Erythroblast (primary cell): ENCODE results near the gene MYO1H.

Experiments
- GATA1 ChIP-seq: IDR thresholded peaks from 2 replicates; pipeline ENCODE4 v1.6.1; 2011; ENCODE audit warnings: low read depth, mild to moderate bottlenecking, control low read depth, low read length, moderate library complexity
- POLR2A ChIP-seq: IDR thresholded peaks from 2 replicates; pipeline ENCODE4 v1.6.1; 2011; ENCODE audit warnings: mild to moderate bottlenecking, low read length

DNA sequence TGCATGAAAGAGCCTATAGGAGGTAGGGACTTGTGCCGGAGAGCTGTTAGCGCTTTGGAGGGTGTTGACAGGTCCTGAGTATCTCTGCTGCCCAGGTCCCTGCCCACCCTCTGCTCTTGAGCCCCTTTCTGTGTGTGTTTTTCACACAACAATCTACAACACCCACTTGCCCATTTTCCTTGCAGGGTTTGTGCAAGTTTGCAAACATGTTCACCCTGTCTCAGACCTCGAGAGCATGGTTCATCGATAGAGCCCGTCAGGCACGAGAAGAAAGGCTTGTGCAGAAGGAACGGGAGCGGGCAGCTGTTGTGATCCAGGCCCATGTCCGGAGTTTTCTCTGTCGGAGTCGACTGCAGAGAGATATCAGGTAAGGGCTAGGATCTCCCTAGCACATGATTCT is 135.6 kb downstream of the MYO1H start:
- TF ChIP-seq POLR2A (no peak), GATA1 (no peak)
